SJCRH30 (cell line): Measurements from ENCODE around the gene NCOA7. TPM values are rescaled to one million over a fixed set of nuclear protein-coding genes. Genes with fewer than 3 reads are reported as not detected.
"Not testable (repeated sequence)": the region's sequence is repeated elsewhere in the genome, so short reads cannot be mapped to it uniquely, and the experiment has no call there.

Experiments used
- DNase-seq, 2 experiments: peaks; one replicate each; pipeline ENCODE4 v3.0.0-alpha.2; 2015 to 2020
- H3K27ac ChIP-seq: fragments of 250-450 bp; sonication (Bioruptor Pico); 2 replicates; pipeline ENCODE4 v1.5.1; 2020; ENCODE audit warnings: mild to moderate bottlenecking, moderate library complexity
- H3K27me3 ChIP-seq: fragments of 250-450 bp; sonication (Bioruptor Pico); 2 replicates; pipeline ENCODE4 v1.5.1; 2020; ENCODE audit warnings: mild to moderate bottlenecking, moderate library complexity
- H3K36me3 ChIP-seq: fragments of 250-450 bp; sonication (Bioruptor Pico); 2 replicates; pipeline ENCODE4 v1.5.1; 2020; ENCODE audit warnings: mild to moderate bottlenecking, moderate library complexity
- H3K4me1 ChIP-seq: fragments of 250-450 bp; sonication (Bioruptor Pico); 2 replicates; pipeline ENCODE4 v1.5.1; 2020; ENCODE audit warnings: mild to moderate bottlenecking, moderate library complexity
- H3K4me3 ChIP-seq: fragments of 250-450 bp; sonication (Bioruptor Pico); 2 replicates; pipeline ENCODE4 v1.5.1; 2020; ENCODE audit warnings: mild to moderate bottlenecking, moderate library complexity
- H3K9me3 ChIP-seq: fragments of 250-450 bp; sonication (Bioruptor Pico); replicated peaks from 2 replicates; pipeline ENCODE4 v1.5.1; 2020; ENCODE audit warnings: mild to moderate bottlenecking, moderate library complexity
- total RNA-seq: library from RNA; depleted of rRNA; stranded (reverse); fragments of >200 nt; shearing (Covaris generic); gene quantifications from 2 replicates; pipeline ENCODE4 v1.2.3, GENCODE V29; 2014

The NCOA7 gene
- total RNA-seq, 1 experiment from 2014 or later: 4.1 TPM

- peaks cover 7% of the 10 kb centered on the region for H3K4me1 ChIP-seq
- H3K4me3 ChIP-seq: no peak overlapping the region
- no peak for DNase-seq
- no peaks in the 10 kb centered on the region for H3K9me3 ChIP-seq
- no peaks in the 10 kb centered on the region for H3K36me3 ChIP-seq
- no peaks in the 10 kb centered on the region for H3K27me3 ChIP-seq
- no peak overlapping the region for H3K27ac ChIP-seq
Measured at GRCh38 chr6:125793280-125793679, 2.5 kb downstream of the NCOA7 start.

- Histone ChIP-seq H3K36me3 (no peaks in the 10 kb centered on the region), H3K4me3 (no peak overlapping the region), H3K9me3 (no peaks in the 10 kb centered on the region), H3K4me1 (peaks cover 7% of the 10 kb centered on the region), H3K27me3 (no peaks in the 10 kb centered on the region), H3K27ac (no peak overlapping the region)
- DNase-seq: no peak
Measured at GRCh38 chr6:125793863-125794262, 3.1 kb downstream of the NCOA7 start.

- no peaks in the 10 kb centered on the region for H3K9me3 ChIP-seq
- no peaks in the 10 kb centered on the region for H3K27me3 ChIP-seq
- H3K4me3 ChIP-seq: no peak overlapping the region
- H3K36me3 ChIP-seq: no peaks in the 10 kb centered on the region
- peaks cover 5% of the 10 kb centered on the region for H3K4me1 ChIP-seq
- no peak overlapping the region for H3K27ac ChIP-seq
- DNase-seq: no peak
Measured at GRCh38 chr6:125794342-125795137, 3.8 kb downstream of the NCOA7 start.

GRCh38 chr6:125795301-125795700 is 4.5 kb downstream of the NCOA7 start:
- Histone ChIP-seq H3K4me3 (no peak overlapping the region), H3K4me1 (peaks cover 5% of the 10 kb centered on the region), H3K27me3 (no peaks in the 10 kb centered on the region), H3K27ac (no peak overlapping the region), H3K9me3 (no peaks in the 10 kb centered on the region), H3K36me3 (no peaks in the 10 kb centered on the region)
- no peak for DNase-seq

GRCh38 chr6:125797120-125797885 is 6.5 kb downstream of the NCOA7 start:
- Histone ChIP-seq H3K4me1 (no peaks in the 10 kb centered on the region), H3K4me3 (no peak overlapping the region), H3K27me3 (no peaks in the 10 kb centered on the region), H3K27ac (no peak overlapping the region), H3K36me3 (no peaks in the 10 kb centered on the region), H3K9me3 (no peaks in the 10 kb centered on the region)
- no peak for DNase-seq

- no peak overlapping the region for H3K4me3 ChIP-seq
- no peaks in the 10 kb centered on the region for H3K36me3 ChIP-seq
- DNase-seq: no peak
- H3K27me3 ChIP-seq: no peaks in the 10 kb centered on the region
- H3K9me3 ChIP-seq: no peaks in the 10 kb centered on the region
- no peak overlapping the region for H3K27ac ChIP-seq
- no peaks in the 10 kb centered on the region for H3K4me1 ChIP-seq
Measured at GRCh38 chr6:125797886-125798444, 7.2 kb downstream of the NCOA7 start.

- no peaks in the 10 kb centered on the region for H3K9me3 ChIP-seq
- no peak overlapping the region for H3K27ac ChIP-seq
- no peak overlapping the region for H3K4me3 ChIP-seq
- no peaks in the 10 kb centered on the region for H3K27me3 ChIP-seq
- DNase-seq: no peak
- no peaks in the 10 kb centered on the region for H3K36me3 ChIP-seq
- no peaks in the 10 kb centered on the region for H3K4me1 ChIP-seq
Measured at GRCh38 chr6:125798734-125799508, 8.2 kb downstream of the NCOA7 start.

- no peaks in the 10 kb centered on the region for H3K9me3 ChIP-seq
- no peak overlapping the region for H3K4me3 ChIP-seq
- H3K27me3 ChIP-seq: no peaks in the 10 kb centered on the region
- H3K27ac ChIP-seq: no peak overlapping the region
- H3K36me3 ChIP-seq: no peaks in the 10 kb centered on the region
- no peaks in the 10 kb centered on the region for H3K4me1 ChIP-seq
- DNase-seq: no peak
Measured at GRCh38 chr6:125802383-125802782, 11.6 kb downstream of the NCOA7 start.

GRCh38 chr6:125802943-125803377 is 12.2 kb downstream of the NCOA7 start:
- H3K4me3 ChIP-seq: no peak overlapping the region
- H3K4me1 ChIP-seq: no peaks in the 10 kb centered on the region
- peak in 1 of 2 experiments; percentile 17 for DNase-seq
- no peak overlapping the region for H3K27ac ChIP-seq
- no peaks in the 10 kb centered on the region for H3K27me3 ChIP-seq
- H3K36me3 ChIP-seq: no peaks in the 10 kb centered on the region
- H3K9me3 ChIP-seq: no peaks in the 10 kb centered on the region

- Histone ChIP-seq H3K27ac (no peak overlapping the region), H3K9me3 (no peaks in the 10 kb centered on the region), H3K4me1 (no peaks in the 10 kb centered on the region), H3K4me3 (no peak overlapping the region), H3K27me3 (no peaks in the 10 kb centered on the region), H3K36me3 (no peaks in the 10 kb centered on the region)
- no peak for DNase-seq
Measured at GRCh38 chr6:125804264-125804663, 13.5 kb downstream of the NCOA7 start.

- H3K27ac ChIP-seq, H3K4me1 ChIP-seq, H3K9me3 ChIP-seq, H3K36me3 ChIP-seq, DNase-seq, H3K4me3 ChIP-seq, H3K27me3 ChIP-seq: not testable (repeated sequence)
Measured at GRCh38 chr6:125804866-125805425, 14.2 kb downstream of the NCOA7 start.

- Histone ChIP-seq H3K27me3 (no peaks in the 10 kb centered on the region), H3K36me3 (no peaks in the 10 kb centered on the region), H3K4me1 (no peaks in the 10 kb centered on the region; the same call in 1 of the 2 replicates), H3K9me3 (no peaks in the 10 kb centered on the region), H3K4me3 (no peak overlapping the region), H3K27ac (no peak overlapping the region)
- no peak for DNase-seq
Measured at GRCh38 chr6:125806813-125807212, 16.1 kb downstream of the NCOA7 start.

GRCh38 chr6:125807293-125807692 is 16.5 kb downstream of the NCOA7 start:
- peaks cover 4% of the 10 kb centered on the region for H3K4me1 ChIP-seq
- DNase-seq: no peak
- no peaks in the 10 kb centered on the region for H3K9me3 ChIP-seq
- no peak overlapping the region for H3K4me3 ChIP-seq
- no peaks in the 10 kb centered on the region for H3K36me3 ChIP-seq
- no peaks in the 10 kb centered on the region for H3K27me3 ChIP-seq
- H3K27ac ChIP-seq: no peak overlapping the region

- no peak for DNase-seq
- Histone ChIP-seq H3K4me3 (no peak overlapping the region), H3K27me3 (no peaks in the 10 kb centered on the region), H3K27ac (no peak overlapping the region), H3K4me1 (peaks cover 10% of the 10 kb centered on the region), H3K9me3 (no peaks in the 10 kb centered on the region), H3K36me3 (no peaks in the 10 kb centered on the region)
Measured at GRCh38 chr6:125808060-125808459, 17.3 kb downstream of the NCOA7 start.
